B cell (primary cell): Measurements from ENCODE around the gene RGL3. TPM values are rescaled to one million over a fixed set of nuclear protein-coding genes. Genes with fewer than 3 reads are reported as not detected.

ENCODE experiments used
- ATAC-seq: fragments of 200-7000 bp; cut with Tn5 transposase; one replicate; pipeline ENCODE4 v1.10.0; 2021; ENCODE audit warnings: low read depth, mild to moderate bottlenecking, moderate number of reproducible peaks, moderate library complexity
- CTCF ChIA-PET: fragments of 350-600 bp; sonication (Branson Sonifier 250); formaldehyde crosslinking; loops from one replicate; lab custom pipeline; 2021; ENCODE audit warnings: antibody characterized with exemption, inconsistent platforms; lab: Charles Lee
- POLR2A ChIA-PET: fragments of 350-600 bp; sonication (Branson Sonifier 250); formaldehyde crosslinking; loops from one replicate; lab custom pipeline; 2021; ENCODE audit warnings: antibody characterized with exemption; lab: Charles Lee
- DNase-seq: peaks from one replicate; pipeline ENCODE4 v3.0.0; 2013
- H2AFZ ChIP-seq: 2 replicates; pipeline ENCODE4 v1.6.1; 2012; ENCODE audit warnings: mild to moderate bottlenecking, low read depth, low read length; ENCODE audit not compliant: insufficient read depth, poor library complexity, severe bottlenecking
- H3K27ac ChIP-seq, 2 donors: 1 replicate in 1 of 2; 2 replicates in 1 of 2; pipeline ENCODE4 v1.5.1; 2012 to 2013; ENCODE audit warnings: low read length in 2 of 2, mild to moderate bottlenecking in 2 of 2, moderate library complexity in 1 of 2
- H3K27me3 ChIP-seq, 4 experiments: fragments of 200-600 bp in 1 of 4; sonication (generic) in 1 of 4; replicated peaks in 1 of 4; 1 replicate in 2 of 4; 2 replicates in 2 of 4; pipeline versions ENCODE4 v1.6.1 to v1.7.0; 2013 to 2016; ENCODE audit warnings: low read length in 3 of 4, mild to moderate bottlenecking in 2 of 4, mixed read lengths in 1 of 4, moderate library complexity in 1 of 4; ENCODE audit not compliant: insufficient read depth in 4 of 4, control insufficient read depth in 3 of 4; ENCODE audit errors: control extremely low read depth in 1 of 4
- H3K36me3 ChIP-seq, 2 experiments: replicated peaks in 1 of 2; 1 replicate in 1 of 2; 2 replicates in 1 of 2; pipeline versions ENCODE4 v1.6.1 to v1.7.1; 2013; ENCODE audit warnings: low read length in 1 of 2; ENCODE audit not compliant: insufficient read depth in 2 of 2, control insufficient read depth in 1 of 2; ENCODE audit errors: control extremely low read depth in 1 of 2, extremely low read depth in 1 of 2
- H3K4me1 ChIP-seq, 2 donors: fragments of 200-600 bp in 1 of 2; sonication (generic) in 1 of 2; 1 replicate in 1 of 2; 2 replicates in 1 of 2; pipeline versions ENCODE4 v1.5.1 to v1.6.1; 2013 to 2017; ENCODE audit warnings: low read length in 2 of 2; ENCODE audit not compliant: control insufficient read depth in 2 of 2, insufficient read depth in 2 of 2
- H3K4me2 ChIP-seq: replicated peaks from 2 replicates; pipeline ENCODE3; 2012; ENCODE audit warnings: mild to moderate bottlenecking, low read depth, low read length; ENCODE audit not compliant: poor library complexity, severe bottlenecking
- H3K4me3 ChIP-seq, 5 experiments: fragments of 200-600 bp in 1 of 5; sonication (generic) in 1 of 5; 1 replicate in 3 of 5; 2 replicates in 2 of 5; pipeline versions ENCODE4 v1.5.1 to v1.7.0; 2011 to 2016; ENCODE audit warnings: low read length in 4 of 5, mild to moderate bottlenecking in 4 of 5, low read depth in 2 of 5, control low read depth in 1 of 5, moderate library complexity in 1 of 5; ENCODE audit not compliant: insufficient read depth in 1 of 5; ENCODE audit errors: control extremely low read depth in 1 of 5, extremely low read depth in 1 of 5
- H3K79me2 ChIP-seq: fragments of 200-600 bp; sonication (generic); one replicate; pipeline ENCODE4 v1.6.0; 2016; ENCODE audit warnings: low read length; ENCODE audit not compliant: control insufficient read depth, insufficient read depth
- H3K9ac ChIP-seq: fragments of 200-600 bp; sonication (generic); 2 replicates; pipeline ENCODE4 v1.6.1; 2017; ENCODE audit warnings: mild to moderate bottlenecking, low read length, moderate library complexity
- H3K9me3 ChIP-seq, 3 donors: one replicate each; pipeline versions ENCODE4 v1.6.1 to v1.7.1; 2013; ENCODE audit warnings: low read length in 2 of 3; ENCODE audit not compliant: control insufficient read depth in 2 of 3, insufficient read depth in 1 of 3; ENCODE audit errors: control extremely low read depth in 1 of 3
- H4K20me1 ChIP-seq: 2 replicates; pipeline ENCODE4 v1.6.0; 2012; ENCODE audit warnings: mild to moderate bottlenecking, low read length; ENCODE audit not compliant: insufficient read depth, control insufficient read depth, poor library complexity, severe bottlenecking
- H3K27ac Mint-ChIP-seq: one replicate; pipeline ENCODE4 v1.8.0; 2021; ENCODE audit warnings: mixed read lengths
- H3K27me3 Mint-ChIP-seq: one replicate; pipeline ENCODE4 v1.8.0; 2021; ENCODE audit warnings: mixed read lengths
- H3K4me1 Mint-ChIP-seq: one replicate; pipeline ENCODE4 v1.8.0; 2021; ENCODE audit warnings: mixed read lengths
- H3K4me3 Mint-ChIP-seq: one replicate; pipeline ENCODE4 v1.8.0; 2021; ENCODE audit warnings: mixed read lengths
- H3K9me3 Mint-ChIP-seq: one replicate; pipeline ENCODE4 v1.8.0; 2022; ENCODE audit warnings: mixed read lengths; ENCODE audit not compliant: insufficient read depth
- CTCF ChIP-seq: fragments of 200-600 bp; IDR thresholded peaks from one replicate; pipeline ENCODE4 v1.8.0; 2022; ENCODE audit warnings: antibody characterized with exemption, mild to moderate bottlenecking
- EZH2 ChIP-seq: IDR thresholded peaks from 2 replicates; pipeline ENCODE4 v1.6.1; 2012; ENCODE audit warnings: borderline replicate concordance, low read depth, mild to moderate bottlenecking, moderate library complexity, low read length; ENCODE audit not compliant: insufficient read depth, poor library complexity, severe bottlenecking
- WGBS: methylation state at CpG from one replicate; pipeline ENCODE4 v1.1.5; 2013; ENCODE audit warnings: missing lambda C conversion rate; ENCODE audit not compliant: insufficient coverage; 5-methylcytosine and 5-hydroxymethylcytosine counted together
- intact Hi-C: fragments of 100-400 bp; cut with micrococcal nuclease; formaldehyde crosslinking; loops from one replicate; pipeline ENCODE4 v1.10.0; 2022
- polyA plus RNA-seq: library from polyadenylated mRNA; depleted of rRNA; stranded (reverse); fragments of >200 nt; gene quantifications from 2 replicates; pipeline ENCODE4 v1.2.3, GENCODE V29; 2012
- total RNA-seq, 2 donors: library from RNA; stranded (reverse); fragments of 120-200 nt in 1 of 2; gene quantifications; 1 replicate in 1 of 2; 2 replicates in 1 of 2; pipeline versions ENCODE4 v1.2.3 to v1.2.4, GENCODE V29; 2013 to 2022

Gene RGL3
- total and polyA plus RNA-seq, 2 donors (not counting 1 experiment from before 2014, with no cell fraction given), result 0.54 to 2.8 TPM

DNA sequence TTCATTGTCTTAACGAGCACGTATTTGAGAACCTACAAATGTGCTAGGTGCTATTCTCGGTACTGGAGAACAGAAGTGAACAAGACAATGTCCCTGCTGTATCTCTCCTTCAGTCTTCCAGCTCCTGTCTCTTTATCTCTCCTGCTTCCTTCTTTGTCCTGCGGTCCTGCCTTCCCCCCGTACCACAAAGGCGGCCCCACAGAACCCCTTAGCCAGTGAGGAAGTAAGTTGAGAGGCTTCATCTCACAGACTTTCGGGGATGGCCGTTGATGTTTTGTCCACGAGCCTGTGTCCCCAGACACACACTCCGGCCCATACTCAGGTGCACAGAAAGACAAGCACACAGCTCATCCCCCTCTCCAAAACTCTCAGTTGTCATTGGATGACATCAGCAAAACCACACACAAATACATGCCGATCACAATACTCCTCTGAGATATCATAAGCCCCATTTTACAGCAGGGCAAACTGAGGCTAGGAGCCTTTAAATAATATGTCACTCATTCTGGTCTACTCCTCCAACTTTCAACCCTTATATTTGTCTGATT, 45.2 kb downstream of the RGL3 start:
- Mint-ChIP-seq H3K27me3 (no peaks in the 10 kb centered on the region), H3K4me1 (peaks cover 14% of the 10 kb centered on the region), H3K4me3 (no peak overlapping the region), H3K27ac (no peak overlapping the region), H3K9me3 (no peaks in the 10 kb centered on the region)
- Histone ChIP-seq H3K9ac (peak overlapping the region; percentile 82), H3K4me3 (peak overlapping the region; percentile 64 to 83 (median 74)), H3K36me3 (peaks cover 0 to 5% of the 10 kb centered on the region in 2 experiments), H3K9me3 (no peaks in the 10 kb centered on the region), H4K20me1 (no peaks in the 10 kb centered on the region), H2AFZ (peak overlapping the region; percentile 84), H3K4me2 (peak overlapping the region; percentile 96), H3K27ac (peak overlapping the region; percentile 88 to 93), H3K79me2 (peaks cover 16% of the 10 kb centered on the region), H3K4me1 (peaks cover 27 to 32% of the 10 kb centered on the region in 2 donors), H3K27me3 (no peaks in the 10 kb centered on the region)
- no peak for DNase-seq
- TF ChIP-seq EZH2 (no peak), CTCF (no peak)
- no peak for ATAC-seq
- intact Hi-C loops, result loop anchor here (1.0 to 10.0 kb wide), 5 partner anchors 28 to 1559 kb away; partner anchors contain the start of genes CCDC159, FBXL12, ODAD3 and PRKCSH
- POLR2A ChIA-PET, result interaction anchor here (0.6 to 2.5 kb wide), 8 partner anchors 16 to 109 kb away, joined by 3 to 23 read pairs (median 5); partner anchors contain the start of genes CCDC159, ODAD3, PRKCSH and RAB3D
- WGBS, result 4% methylated on average over 4 of the region's 11 CpGs
- CTCF ChIA-PET, result interaction anchor here (0.6 to 4.6 kb wide), 9 partner anchors 9 to 111 kb away, joined by 3 to 37 read pairs (median 5); partner anchors contain the start of genes EPOR, ODAD3 and PRKCSH
